ENCODE results near the gene ABLIM3.

ABLIM3 gene

GRCh38 chr5:149215478-149216090 lies 74.3 kb downstream of the ABLIM3 start:
- no peaks in the 10 kb centered on the region for H3K27me3 ChIP-seq (ENCODE audit: control insufficient read depth, insufficient read depth, low read length)
- H3K9me3 ChIP-seq (ENCODE audit: control insufficient read depth, low read length): no peaks in the 10 kb centered on the region
- H3K4me1 ChIP-seq: peaks cover 3% of the 10 kb centered on the region
- H3K4me2 ChIP-seq (ENCODE audit: low read length): no peak overlapping the region
- no peak overlapping the region for H3K4me3 ChIP-seq (ENCODE audit: low read depth, low read length)
- H2AFZ ChIP-seq: no peak overlapping the region
- H3K27ac ChIP-seq: no peak overlapping the region
- no peaks in the 10 kb centered on the region for H3K36me3 ChIP-seq (ENCODE audit: control insufficient read depth, insufficient read depth, low read length)
- H3K9ac ChIP-seq: no peak overlapping the region
- H3K79me2 ChIP-seq: no peaks in the 10 kb centered on the region
- TF ChIP-seq, protein P1, sequence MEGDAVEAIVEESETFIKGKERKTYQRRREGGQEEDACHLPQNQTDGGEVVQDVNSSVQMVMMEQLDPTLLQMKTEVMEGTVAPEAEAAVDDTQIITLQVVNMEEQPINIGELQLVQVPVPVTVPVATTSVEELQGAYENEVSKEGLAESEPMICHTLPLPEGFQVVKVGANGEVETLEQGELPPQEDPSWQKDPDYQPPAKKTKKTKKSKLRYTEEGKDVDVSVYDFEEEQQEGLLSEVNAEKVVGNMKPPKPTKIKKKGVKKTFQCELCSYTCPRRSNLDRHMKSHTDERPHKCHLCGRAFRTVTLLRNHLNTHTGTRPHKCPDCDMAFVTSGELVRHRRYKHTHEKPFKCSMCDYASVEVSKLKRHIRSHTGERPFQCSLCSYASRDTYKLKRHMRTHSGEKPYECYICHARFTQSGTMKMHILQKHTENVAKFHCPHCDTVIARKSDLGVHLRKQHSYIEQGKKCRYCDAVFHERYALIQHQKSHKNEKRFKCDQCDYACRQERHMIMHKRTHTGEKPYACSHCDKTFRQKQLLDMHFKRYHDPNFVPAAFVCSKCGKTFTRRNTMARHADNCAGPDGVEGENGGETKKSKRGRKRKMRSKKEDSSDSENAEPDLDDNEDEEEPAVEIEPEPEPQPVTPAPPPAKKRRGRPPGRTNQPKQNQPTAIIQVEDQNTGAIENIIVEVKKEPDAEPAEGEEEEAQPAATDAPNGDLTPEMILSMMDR (IDR thresholded peaks at IDR 0.05): no peak

DNA sequence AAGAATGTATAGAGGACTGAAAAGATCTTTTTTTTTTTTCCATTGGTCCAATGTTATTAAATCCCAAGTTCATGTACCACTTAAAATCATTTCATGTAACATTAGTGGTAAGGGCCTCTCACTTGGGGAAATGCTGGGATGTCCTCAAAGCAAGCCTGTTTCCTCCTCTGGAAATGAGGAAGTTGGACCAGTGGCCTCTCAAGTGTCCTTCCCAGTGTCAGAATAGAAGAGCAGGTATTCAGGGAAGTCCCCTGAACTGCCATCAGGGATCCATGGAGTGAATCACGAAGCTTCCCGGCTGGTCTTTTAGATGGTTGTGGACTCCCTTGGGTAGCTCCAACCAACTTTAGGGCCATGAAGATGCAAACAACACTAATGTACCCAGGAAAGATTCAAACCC lies 75.2 kb downstream of the ABLIM3 start:
- H3K4me1 ChIP-seq: peaks cover 7% of the 10 kb centered on the region
- no peaks in the 10 kb centered on the region for H3K27me3 ChIP-seq (ENCODE audit: control insufficient read depth, insufficient read depth, low read length)
- H3K4me2 ChIP-seq (ENCODE audit: low read length): no peak overlapping the region
- no peak overlapping the region for H3K9ac ChIP-seq
- TF ChIP-seq, protein P1 (IDR thresholded peaks at IDR 0.05): no peak
- H3K9me3 ChIP-seq (ENCODE audit: control insufficient read depth, low read length): no peaks in the 10 kb centered on the region
- no peaks in the 10 kb centered on the region for H3K36me3 ChIP-seq (ENCODE audit: control insufficient read depth, insufficient read depth, low read length)
- no peak overlapping the region for H3K27ac ChIP-seq
- H3K4me3 ChIP-seq (ENCODE audit: low read depth, low read length): no peak overlapping the region
- H3K79me2 ChIP-seq: no peaks in the 10 kb centered on the region
- H2AFZ ChIP-seq: no peak overlapping the region

GRCh38 chr5:149217096-149217802 lies 76.0 kb downstream of the ABLIM3 start:
- TF ChIP-seq, protein P1 (IDR thresholded peaks at IDR 0.05): no peak
- no peaks in the 10 kb centered on the region for H3K79me2 ChIP-seq
- H2AFZ ChIP-seq: no peak overlapping the region
- no peaks in the 10 kb centered on the region for H3K27me3 ChIP-seq (ENCODE audit: control insufficient read depth, insufficient read depth, low read length)
- no peaks in the 10 kb centered on the region for H3K36me3 ChIP-seq (ENCODE audit: control insufficient read depth, insufficient read depth, low read length)
- peaks cover 5% of the 10 kb centered on the region for H3K4me1 ChIP-seq
- H3K4me2 ChIP-seq (ENCODE audit: low read length): no peak overlapping the region
- no peak overlapping the region for H3K9ac ChIP-seq
- no peak overlapping the region for H3K27ac ChIP-seq
- H3K4me3 ChIP-seq (ENCODE audit: low read depth, low read length): no peak overlapping the region
- no peaks in the 10 kb centered on the region for H3K9me3 ChIP-seq (ENCODE audit: control insufficient read depth, low read length)

DNA sequence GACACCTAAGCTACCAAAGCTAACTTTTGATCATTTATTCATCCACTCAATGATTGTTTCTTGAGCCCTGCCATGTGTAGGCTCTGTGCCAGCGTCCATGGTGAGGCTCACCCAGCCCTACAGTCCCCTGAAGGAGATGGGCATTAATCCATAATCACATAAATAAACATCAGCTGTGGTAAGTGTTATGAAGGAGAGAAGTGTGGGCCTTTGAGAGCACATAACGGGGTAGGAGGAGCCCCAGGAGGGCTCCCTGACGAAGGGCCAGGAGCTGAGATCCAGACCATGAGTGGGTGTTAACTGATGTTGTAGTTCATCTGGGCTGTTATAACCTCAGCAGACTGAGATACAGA lies 76.5 kb downstream of the ABLIM3 start:
- TF ChIP-seq, protein P1 (IDR thresholded peaks at IDR 0.05): no peak

DNA sequence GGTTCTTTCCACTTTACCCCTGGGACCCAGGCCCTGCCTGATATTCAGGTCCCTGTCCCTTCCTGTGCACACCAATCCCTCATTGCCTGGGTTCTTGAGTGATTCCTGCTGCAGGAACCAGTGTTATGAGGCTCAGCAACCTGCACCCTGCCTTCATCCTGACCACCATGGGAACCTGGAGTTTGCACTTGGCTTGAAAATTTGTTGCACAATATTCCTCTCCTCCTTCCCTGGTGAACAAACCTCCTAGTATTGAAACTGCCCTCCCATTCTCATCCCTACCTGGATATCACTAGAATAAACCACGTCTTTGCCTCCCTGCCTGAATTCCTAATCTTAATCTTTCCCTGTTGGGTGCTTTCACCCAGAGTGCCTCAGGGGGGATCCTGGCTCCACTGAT lies 78.3 kb downstream of the ABLIM3 start:
- TF ChIP-seq, protein P1 (IDR thresholded peaks at IDR 0.05): no peak
- no peak overlapping the region for H2AFZ ChIP-seq
- no peaks in the 10 kb centered on the region for H3K27me3 ChIP-seq (ENCODE audit: control insufficient read depth, insufficient read depth, low read length)
- H3K4me2 ChIP-seq (ENCODE audit: low read length): no peak overlapping the region
- H3K9ac ChIP-seq: no peak overlapping the region
- H3K4me1 ChIP-seq: peaks cover 5% of the 10 kb centered on the region
- no peak overlapping the region for H3K4me3 ChIP-seq (ENCODE audit: low read depth, low read length)
- H3K9me3 ChIP-seq (ENCODE audit: control insufficient read depth, low read length): no peaks in the 10 kb centered on the region
- no peaks in the 10 kb centered on the region for H3K36me3 ChIP-seq (ENCODE audit: control insufficient read depth, insufficient read depth, low read length)
- H3K79me2 ChIP-seq: no peaks in the 10 kb centered on the region
- H3K27ac ChIP-seq: no peak overlapping the region

More for the DNA sequence above, 76.5 kb downstream of the ABLIM3 start:
- Histone ChIP-seq H3K4me3 (ENCODE audit: low read depth, low read length) (no peak overlapping the region), H3K27ac (no peak overlapping the region), H3K9ac (no peak overlapping the region), H2AFZ (no peak overlapping the region), H3K4me1 (peaks cover 5% of the 10 kb centered on the region), H3K79me2 (no peaks in the 10 kb centered on the region), H3K4me2 (ENCODE audit: low read length) (no peak overlapping the region), H3K27me3 (ENCODE audit: control insufficient read depth, insufficient read depth, low read length) (no peaks in the 10 kb centered on the region), H3K36me3 (ENCODE audit: control insufficient read depth, insufficient read depth, low read length) (no peaks in the 10 kb centered on the region), H3K9me3 (ENCODE audit: control insufficient read depth, low read length) (no peaks in the 10 kb centered on the region)
